ENCODE results near the gene EXOSC10. TPM values are rescaled to one million over a fixed set of nuclear protein-coding genes. Genes with fewer than 3 reads are reported as not detected.

EXOSC10 gene
- total and polyA plus RNA-seq, 2 of the 13 experiments (the other 11 are each of a cell fraction or from before 2014, with no cell fraction given): 48.4 to 67.6 TPM

- TF ChIP-seq ZNF580 (CRISPR knock-in tag; IDR thresholded peaks at IDR 0.05; ENCODE audit: borderline replicate concordance, low read depth) (no peak), HNRNPK (IDR thresholded peaks at IDR 0.05; ENCODE audit: low read depth, low read length, poor library complexity, severe bottlenecking) (no peak), ZMAT5 (CRISPR knock-in tag; IDR thresholded peaks at IDR 0.05; ENCODE audit: borderline replicate concordance, low read depth) (no peak), MAX (IDR thresholded peaks at IDR 0.05) (peak; percentile 97), REST (IDR thresholded peaks at IDR 0.05; ENCODE audit: borderline replicate concordance in 1 of 2, low read depth in 1 of 2, low read length in 2 of 2) (no peak), ZNF317 (CRISPR knock-in tag; IDR thresholded peaks at IDR 0.05) (no peak), HDAC2 (CRISPR knock-in tag; IDR thresholded peaks at IDR 0.05) (no peak), ZFP1 (CRISPR knock-in tag; IDR thresholded peaks at IDR 0.05) (no peak), NFAT5 (CRISPR knock-in tag; IDR thresholded peaks at IDR 0.05) (no peak), RXRB (CRISPR knock-in tag; IDR thresholded peaks at IDR 0.05; ENCODE audit: borderline replicate concordance) (no peak), ZNF749 (CRISPR knock-in tag; IDR thresholded peaks at IDR 0.05; ENCODE audit: borderline replicate concordance) (no peak), PPARG (CRISPR knock-in tag; conservative IDR thresholded peaks at IDR 0.05) (no peak), POGK (CRISPR knock-in tag; conservative IDR thresholded peaks at IDR 0.05) (no peak), HNRNPUL1 (IDR thresholded peaks at IDR 0.05; ENCODE audit: low read depth, low read length) (no peak), ZNF709 (CRISPR knock-in tag; IDR thresholded peaks at IDR 0.05) (no peak), PTBP1 (IDR thresholded peaks at IDR 0.05; ENCODE audit: low read depth, low read length, poor library complexity, severe bottlenecking) (no peak), MTA1 (CRISPR knock-in tag; IDR thresholded peaks at IDR 0.05; ENCODE audit: borderline replicate concordance) (no peak)
Measured at GRCh38 chr1:11059968-11060830, 39.5 kb downstream of the EXOSC10 start, which contains the start of gene SRM (continued).

All from HepG2 (cell line).